DMS 273 (cell line): Measurements from ENCODE around the gene AASDHPPT.

Experiments used
- DNase-seq: peaks from one replicate; lab custom pipeline; 2025; ENCODE audit not compliant: unreplicated experiment; lab: John Stamatoyannopoulos, UW

The AASDHPPT gene

DNA sequence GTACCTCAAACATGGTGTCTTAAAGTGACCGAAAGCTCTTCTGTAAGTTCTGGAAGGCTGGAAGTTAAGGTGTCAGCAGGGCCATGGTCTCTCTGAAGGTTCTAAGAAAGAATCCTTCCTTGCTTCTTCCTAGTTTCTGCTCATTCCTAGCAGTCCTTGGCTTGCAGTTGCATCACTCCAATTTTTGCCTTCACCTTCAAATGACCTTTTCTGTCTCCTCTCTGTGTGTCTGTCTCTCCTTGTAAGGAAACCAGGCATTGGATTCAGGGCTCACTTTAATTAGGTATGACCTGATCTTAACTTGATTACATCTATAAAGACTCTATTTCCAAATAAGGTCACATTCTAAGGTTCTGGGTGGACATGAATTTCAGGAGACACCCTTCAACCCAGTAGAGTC lies 8.7 kb downstream of the AASDHPPT start:
- no peak for DNase-seq

GRCh38 chr11:106086850-106087249 lies 9.4 kb downstream of the AASDHPPT start:
- no peak for DNase-seq

- DNase-seq = peak; percentile 52
Observed at GRCh38 chr11:106087815-106088435, 10.5 kb downstream of the AASDHPPT start.

DNA sequence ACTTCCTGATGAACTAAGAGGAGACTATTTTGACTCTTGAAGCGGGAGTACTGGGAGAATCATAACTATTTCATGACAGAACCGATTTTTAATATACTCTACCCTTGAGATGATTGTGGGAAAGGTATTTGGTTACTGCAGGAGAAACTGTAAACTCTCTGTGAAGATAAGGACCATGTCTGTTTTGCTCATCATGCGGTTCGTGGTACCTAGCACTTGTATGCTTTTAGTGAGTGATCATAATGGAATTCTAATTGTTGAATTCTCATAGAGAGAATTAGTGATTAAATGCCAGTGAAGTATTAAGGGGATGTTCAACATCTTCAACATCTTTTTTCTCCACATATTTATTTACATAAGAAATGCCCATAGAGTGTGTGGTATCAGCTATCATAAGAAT lies 11.4 kb downstream of the AASDHPPT start:
- no peak for DNase-seq

DNA sequence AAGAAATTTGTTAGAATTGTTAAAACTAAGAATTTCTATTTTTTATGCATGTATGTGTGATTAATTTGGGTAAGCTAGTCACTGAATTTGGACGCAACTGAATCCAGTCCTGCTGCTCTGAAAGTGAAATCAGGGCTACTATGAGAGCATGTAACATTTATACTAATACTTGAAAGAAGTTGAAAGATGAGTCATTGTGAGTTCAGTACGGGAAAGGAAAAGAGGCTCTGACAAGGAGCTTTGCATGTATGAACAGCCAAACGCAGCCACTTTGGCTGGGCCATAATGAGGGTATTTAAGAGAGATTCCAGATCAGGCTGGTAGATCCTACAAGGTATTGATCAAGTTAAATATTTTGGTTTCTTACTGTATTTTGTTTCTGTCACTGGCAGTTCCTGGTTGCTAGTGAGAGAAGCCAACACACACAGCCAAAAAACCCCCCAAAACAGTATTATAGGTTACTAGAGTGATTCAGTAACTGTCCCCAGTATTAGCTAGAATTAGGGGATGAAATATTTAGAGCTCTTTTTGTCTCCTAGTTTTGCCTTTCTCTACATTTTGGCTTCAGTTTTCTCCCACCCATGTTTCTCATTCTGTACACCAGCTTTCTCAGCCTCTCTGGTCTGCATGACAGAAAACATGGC lies 14.1 kb downstream of the AASDHPPT start:
- DNase-seq = no peak

- DNase-seq = no peak
Observed at GRCh38 chr11:106092446-106092845, 15.0 kb downstream of the AASDHPPT start.

DNA sequence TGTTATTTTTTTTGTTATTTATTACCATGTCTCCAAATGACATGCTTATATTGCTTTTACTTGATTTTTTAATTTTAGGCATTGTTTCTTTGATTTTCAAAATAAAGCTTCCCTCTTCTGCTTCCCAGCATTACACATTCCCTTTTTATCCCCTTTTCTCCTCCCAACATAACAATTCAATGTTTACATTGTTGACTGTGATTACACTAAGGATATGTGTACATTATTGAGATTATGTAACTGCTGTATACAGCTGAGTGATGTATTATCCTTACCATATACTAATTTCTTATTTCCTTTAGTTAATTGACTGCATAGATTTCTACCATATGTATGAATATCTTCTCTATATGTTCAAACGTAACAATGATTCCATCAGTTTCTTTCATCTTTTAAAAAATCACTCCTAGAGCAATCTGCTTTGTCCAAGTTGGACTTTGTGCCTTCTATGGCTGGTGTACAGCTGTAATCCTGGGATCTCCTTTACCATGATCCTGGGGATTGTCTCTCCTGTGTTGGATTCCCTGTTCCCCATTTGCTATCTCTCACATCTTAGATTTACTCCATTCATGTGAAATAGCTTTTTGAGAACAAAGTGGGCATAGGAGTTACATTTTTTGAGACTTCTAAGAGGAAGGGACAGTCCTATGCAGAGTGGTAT lies 21.6 kb downstream of the AASDHPPT start:
- DNase-seq = no peak

- no peak for DNase-seq
Observed at GRCh38 chr11:106101370-106101769, 23.9 kb downstream of the AASDHPPT start.

- DNase-seq = peak; percentile 5
Observed at GRCh38 chr11:106101819-106102218, 24.4 kb downstream of the AASDHPPT start.

GRCh38 chr11:106105986-106106385 lies 28.5 kb downstream of the AASDHPPT start:
- no peak for DNase-seq

GRCh38 chr11:106121570-106122320 lies 44.3 kb downstream of the AASDHPPT start:
- no peak for DNase-seq

DNA sequence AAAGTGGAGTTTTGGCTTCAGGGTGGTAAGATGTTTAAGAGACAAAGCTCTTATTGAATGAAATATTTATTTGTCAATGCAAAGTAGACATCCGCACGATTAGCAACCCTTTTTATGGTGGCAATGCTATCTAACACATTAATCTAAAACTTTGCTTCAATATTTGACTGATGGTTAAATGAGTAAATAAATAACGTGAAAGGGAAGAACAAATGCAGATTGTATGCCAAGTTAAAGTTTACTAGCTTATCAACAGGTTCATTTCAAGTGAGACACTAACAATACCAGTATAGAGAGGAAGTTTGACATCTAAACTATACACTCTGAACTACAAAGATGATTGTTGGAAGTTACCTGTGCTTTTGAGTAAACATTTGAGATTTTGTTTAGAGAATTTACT lies 50.1 kb downstream of the AASDHPPT start:
- no peak for DNase-seq

DNA sequence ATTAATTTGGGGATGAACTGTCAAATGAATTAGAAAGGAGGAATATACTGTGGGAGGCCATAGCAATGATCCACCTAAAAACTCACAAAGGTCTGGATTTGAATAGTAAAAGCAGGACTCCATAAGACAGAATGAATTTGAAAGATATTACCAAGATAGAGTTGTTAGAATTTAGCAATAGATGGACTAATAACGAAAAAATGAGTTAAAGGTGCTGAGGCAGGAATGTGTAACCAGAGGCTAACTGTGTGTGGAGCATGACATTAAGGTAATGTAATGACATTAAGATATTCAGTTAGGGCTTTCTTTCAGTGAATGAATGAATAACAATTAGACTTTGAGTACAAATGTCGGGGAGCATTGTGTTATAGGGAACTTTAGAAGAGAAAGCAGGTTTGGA lies 51.3 kb downstream of the AASDHPPT start:
- no peak for DNase-seq

GRCh38 chr11:106131998-106132397 lies 54.5 kb downstream of the AASDHPPT start:
- no peak for DNase-seq

- no peak for DNase-seq
Observed at GRCh38 chr11:106132582-106133354, 55.3 kb downstream of the AASDHPPT start.

DNA sequence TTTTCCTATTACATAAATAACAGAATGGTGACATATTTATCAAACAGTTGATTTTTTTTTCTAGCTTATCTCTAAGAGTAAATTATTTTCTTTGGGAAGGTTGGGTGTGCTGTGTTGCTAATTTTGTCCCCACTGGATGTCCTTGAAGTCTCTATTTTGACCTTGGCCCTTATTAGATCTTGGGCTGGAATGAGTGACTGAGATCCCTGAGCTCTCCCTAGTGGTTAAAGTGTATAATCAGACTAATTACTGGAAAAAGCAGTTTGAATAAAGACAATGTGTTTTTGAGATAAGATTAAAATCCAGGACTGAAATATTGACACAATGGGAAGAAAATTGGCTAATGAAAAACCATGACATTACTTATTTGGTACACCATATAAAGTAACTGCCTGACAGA lies 56.1 kb downstream of the AASDHPPT start:
- no peak for DNase-seq

- DNase-seq = no peak
Observed at GRCh38 chr11:106137061-106137460, 59.6 kb downstream of the AASDHPPT start.

GRCh38 chr11:106137758-106138157 lies 60.3 kb downstream of the AASDHPPT start:
- no peak for DNase-seq
